Measurements from ENCODE around the gene RAPGEF2.
A peak's percentile ranks its signal among the peaks of the same experiment; 100 is the strongest.

Gene RAPGEF2

GRCh38 chr4:159104694-159105414 is 2.0 kb downstream of the RAPGEF2 start:
- TF ChIP-seq HDGF (IDR thresholded peaks at IDR 0.05; ENCODE audit: borderline replicate concordance) (no peak), L3MBTL2 (conservative IDR thresholded peaks at IDR 0.05) (no peak)
- peak; percentile 23 for DNase-seq (ENCODE audit: extremely low spot score)
- CTCF ChIA-PET, result interaction anchor here (0.6 to 1.2 kb wide), 5 partner anchors 77 to 228 kb away, joined by 3 to 5 read pairs (median 4); no protein-coding TSS in a partner anchor
- POLR2A ChIA-PET, result interaction anchor here (0.6 to 1.3 kb wide), 3 partner anchors 74 to 253 kb away, joined by 3 to 4 read pairs (median 3); no protein-coding TSS in a partner anchor

- ChIA-PET CTCF (no interaction called here), POLR2A (no interaction called here)
- no peak for DNase-seq (ENCODE audit: extremely low spot score)
- TF ChIP-seq FOXA1 (IDR thresholded peaks at IDR 0.05) (no peak), FOXK2 (IDR thresholded peaks at IDR 0.05) (no peak), LEF1 (IDR thresholded peaks at IDR 0.05; ENCODE audit: borderline replicate concordance) (no peak), BHLHE40 (IDR thresholded peaks at IDR 0.05; ENCODE audit: borderline replicate concordance) (no peak), ELF4 (IDR thresholded peaks at IDR 0.05) (no peak), NFRKB (IDR thresholded peaks at IDR 0.05) (no peak), SP1 (IDR thresholded peaks at IDR 0.05) (no peak), PKNOX1 (IDR thresholded peaks at IDR 0.05) (no peak), HDGF (IDR thresholded peaks at IDR 0.05; ENCODE audit: borderline replicate concordance) (no peak), SUZ12 (IDR thresholded peaks at IDR 0.05) (no peak), FOXM1 (IDR thresholded peaks at IDR 0.05; ENCODE audit: borderline replicate concordance) (no peak), CTBP1 (IDR thresholded peaks at IDR 0.05; ENCODE audit: borderline replicate concordance) (no peak), ZNF384 (IDR thresholded peaks at IDR 0.05) (no peak), ARNT (IDR thresholded peaks at IDR 0.05) (no peak), TARDBP (IDR thresholded peaks at IDR 0.05) (no peak), L3MBTL2 (conservative IDR thresholded peaks at IDR 0.05) (no peak)
Measured at GRCh38 chr4:159105761-159106243, 2.9 kb downstream of the RAPGEF2 start.

GRCh38 chr4:159106636-159107035 is 3.8 kb downstream of the RAPGEF2 start:
- ChIA-PET CTCF (no interaction called here), POLR2A (interaction anchor here (0.7 kb wide), 1 partner anchor 56 kb away, joined by 4 read pairs; no protein-coding TSS in a partner anchor)
- no peak for TF ChIP-seq ELF4 (IDR thresholded peaks at IDR 0.05)
- TF ChIP-seq ZNF384 (IDR thresholded peaks at IDR 0.05), result no peak
- TF ChIP-seq CTBP1 (IDR thresholded peaks at IDR 0.05; ENCODE audit: borderline replicate concordance), result no peak
- no peak for TF ChIP-seq PKNOX1 (IDR thresholded peaks at IDR 0.05)
- no peak for TF ChIP-seq SP1 (IDR thresholded peaks at IDR 0.05)
- TF ChIP-seq L3MBTL2 (conservative IDR thresholded peaks at IDR 0.05), result no peak
- no peak for TF ChIP-seq FOXA1 (IDR thresholded peaks at IDR 0.05)
- TF ChIP-seq LEF1 (IDR thresholded peaks at IDR 0.05; ENCODE audit: borderline replicate concordance), result no peak
- no peak for TF ChIP-seq TARDBP (IDR thresholded peaks at IDR 0.05)
- no peak for TF ChIP-seq ARNT (IDR thresholded peaks at IDR 0.05)
- no peak for TF ChIP-seq NFRKB (IDR thresholded peaks at IDR 0.05)
- no peak for TF ChIP-seq SUZ12 (IDR thresholded peaks at IDR 0.05)
- no peak for TF ChIP-seq BHLHE40 (IDR thresholded peaks at IDR 0.05; ENCODE audit: borderline replicate concordance)
- no peak for TF ChIP-seq FOXK2 (IDR thresholded peaks at IDR 0.05)
- TF ChIP-seq HDGF (IDR thresholded peaks at IDR 0.05; ENCODE audit: borderline replicate concordance), result no peak
- TF ChIP-seq FOXM1 (IDR thresholded peaks at IDR 0.05; ENCODE audit: borderline replicate concordance), result no peak

GRCh38 chr4:159107203-159107925 is 4.5 kb downstream of the RAPGEF2 start:
- ChIA-PET CTCF (interaction anchor here (1.2 kb wide), 1 partner anchor 95 kb away, joined by 3 read pairs; no protein-coding TSS in a partner anchor), POLR2A (no interaction called here)
- TF ChIP-seq HDGF (IDR thresholded peaks at IDR 0.05; ENCODE audit: borderline replicate concordance), result no peak
- no peak for TF ChIP-seq FOXA1 (IDR thresholded peaks at IDR 0.05)
- no peak for TF ChIP-seq LEF1 (IDR thresholded peaks at IDR 0.05; ENCODE audit: borderline replicate concordance)
- TF ChIP-seq ELF4 (IDR thresholded peaks at IDR 0.05), result no peak
- TF ChIP-seq PKNOX1 (IDR thresholded peaks at IDR 0.05), result no peak
- no peak for TF ChIP-seq BHLHE40 (IDR thresholded peaks at IDR 0.05; ENCODE audit: borderline replicate concordance)
- no peak for TF ChIP-seq CTBP1 (IDR thresholded peaks at IDR 0.05; ENCODE audit: borderline replicate concordance)
- TF ChIP-seq ARNT (IDR thresholded peaks at IDR 0.05), result no peak
- no peak for DNase-seq (ENCODE audit: extremely low spot score)

More at GRCh38 chr4:159106636-159107035, 3.8 kb downstream of the RAPGEF2 start:
- no peak for DNase-seq (ENCODE audit: extremely low spot score)

- no peak for DNase-seq (ENCODE audit: extremely low spot score)
- CTCF ChIA-PET, result interaction anchor here (1.2 kb wide), 1 partner anchor 95 kb away, joined by 3 read pairs; no protein-coding TSS in a partner anchor
- POLR2A ChIA-PET, result no interaction called here
- TF ChIP-seq TARDBP (IDR thresholded peaks at IDR 0.05) (no peak), HDGF (IDR thresholded peaks at IDR 0.05; ENCODE audit: borderline replicate concordance) (no peak), FOXM1 (IDR thresholded peaks at IDR 0.05; ENCODE audit: borderline replicate concordance) (no peak), LEF1 (IDR thresholded peaks at IDR 0.05; ENCODE audit: borderline replicate concordance) (no peak)
Measured at GRCh38 chr4:159108124-159108523, 5.2 kb downstream of the RAPGEF2 start.

GRCh38 chr4:159110961-159111360 is 8.1 kb downstream of the RAPGEF2 start:
- POLR2A ChIA-PET, result no interaction called here
- TF ChIP-seq PKNOX1 (IDR thresholded peaks at IDR 0.05), result no peak
- TF ChIP-seq ELF4 (IDR thresholded peaks at IDR 0.05), result no peak
- TF ChIP-seq FOXK2 (IDR thresholded peaks at IDR 0.05), result no peak
- no peak for TF ChIP-seq SUZ12 (IDR thresholded peaks at IDR 0.05)
- no peak for TF ChIP-seq NFRKB (IDR thresholded peaks at IDR 0.05)
- CTCF ChIA-PET, result no interaction called here
- DNase-seq (ENCODE audit: extremely low spot score), result no peak
